Endothelial cell of umbilical vein (primary cell): Measurements from ENCODE around the gene PHKA2.

Source experiments
- CTCF ChIP-seq, 2 donors: IDR thresholded peaks; 1 replicate in 1 of 2; 2 replicates in 1 of 2; pipeline ENCODE4 v1.5.1; 2011; ENCODE audit warnings: low read length in 2 of 2, mild to moderate bottlenecking in 2 of 2, moderate library complexity in 2 of 2, control low read depth in 1 of 2, inconsistent platforms in 1 of 2, low read depth in 1 of 2; ENCODE audit not compliant: insufficient read depth in 1 of 2; ENCODE audit errors: extremely low read depth in 1 of 2
- FOS ChIP-seq: IDR thresholded peaks from 2 replicates; pipeline ENCODE4 v1.6.1; 2011; ENCODE audit warnings: mild to moderate bottlenecking, low read length, moderate library complexity, borderline replicate concordance; ENCODE audit not compliant: insufficient read depth
- POLR2A ChIP-seq: IDR thresholded peaks from 2 replicates; pipeline ENCODE4 v1.6.1; 2012; ENCODE audit warnings: low read depth, mild to moderate bottlenecking, control low read depth, low read length
- POLR2AphosphoS5 ChIP-seq: IDR thresholded peaks from 2 replicates; pipeline ENCODE4 v1.6.1; 2012; ENCODE audit warnings: low read depth, mild to moderate bottlenecking, control low read depth, low read length, moderate library complexity; ENCODE audit not compliant: insufficient read depth

- TF ChIP-seq POLR2A (no peak), CTCF (IDR thresholded peaks at IDR 0.05; ENCODE audit: extremely low read depth in 1 of 2, insufficient read depth in 1 of 2, low read depth in 1 of 2, low read length in 2 of 2) (no peak), FOS (peak; percentile 22), POLR2AphosphoS5 (no peak)
These were observed 22.2 kb downstream of the PHKA2 start for GRCh38 chrX:18961686-18962085.
